Ovary (tissue), 9 donors: ENCODE data around the gene LRRC4C. TPM values are rescaled to one million over a fixed set of nuclear protein-coding genes. Genes with fewer than 3 reads are reported as not detected.

Experiments used
- DNase-seq, 5 donors: peaks; one replicate each; pipeline ENCODE4 v3.0.0-alpha.2; 2019 to 2020
- H3K27ac ChIP-seq, 2 donors: fragments of 200-600 bp; one replicate each; pipeline versions ENCODE4 v1.5.1 to v1.8.0; 2019 to 2022
- H3K27me3 ChIP-seq: fragments of 200-600 bp; one replicate; pipeline ENCODE4 v1.8.0; 2022
- H3K36me3 ChIP-seq: fragments of 200-600 bp; sonication (generic); one replicate; pipeline ENCODE4 v1.5.1; 2019
- H3K4me1 ChIP-seq: one replicate; pipeline ENCODE4 v1.8.1; 2013; ENCODE audit warnings: mild to moderate bottlenecking, moderate library complexity; ENCODE audit not compliant: insufficient read depth
- H3K4me3 ChIP-seq: fragments of 200-600 bp; sonication (generic); one replicate; pipeline ENCODE4 v1.5.1; 2017
- H3K9me3 ChIP-seq, 2 donors: fragments of 200-600 bp in 1 of 2; sonication (generic) in 1 of 2; one replicate each; pipeline versions ENCODE4 v1.5.1 to v1.8.1; 2013 to 2019; ENCODE audit warnings: mild to moderate bottlenecking in 1 of 2, moderate library complexity in 1 of 2
- CTCF ChIP-seq, 3 donors: fragments of 450-650 bp in 2 of 3; fragments of 200-600 bp in 1 of 3; IDR thresholded peaks; one replicate each; pipeline versions ENCODE4 v1.5.1 to v1.8.0; 2016 to 2022; ENCODE audit warnings: antibody characterized with exemption in 3 of 3, mild to moderate bottlenecking in 1 of 3
- EP300 ChIP-seq: sonication (generic); formaldehyde crosslinking; IDR thresholded peaks from one replicate; pipeline ENCODE4 v1.6.1; 2017; ENCODE audit warnings: antibody characterized with exemption
- POLR2A ChIP-seq: fragments of 450-650 bp; IDR thresholded peaks from one replicate; pipeline ENCODE4 v1.6.1; 2017; ENCODE audit warnings: antibody characterized with exemption, mild to moderate bottlenecking, moderate library complexity
- WGBS, 3 donors: extraction: QIAGEN DNeasy Blood & Tissue Kit in 1 of 3; methylation state at CpG; one replicate each; pipeline versions ENCODE4 v1.1.5 to v1.1.7; 2013 to 2017; 5-methylcytosine and 5-hydroxymethylcytosine counted together
- intact Hi-C, 4 donors: fragments of 100-400 bp; cut with DNase I; formaldehyde crosslinking; loops; one replicate each; pipeline versions ENCODE4 v1.11.0 to v1.15.1; 2022 to 2023
- polyA plus RNA-seq, 2 donors: library from polyadenylated mRNA; stranded (reverse); fragments of 200-250 nt in 1 of 2; fragments of 350-450 nt in 1 of 2; fragmentation: Illumina TruSeq in 1 of 2; extraction: RNeasy Lipid Tissue Mini Kit (QIAGEN cat#74804) in 1 of 2; gene quantifications; one replicate each; pipeline ENCODE4 v1.2.3, GENCODE V29; 2013 to 2014
- total RNA-seq, 7 donors: library from RNA; depleted of rRNA in 2 of 7; stranded (reverse); fragments of >200 nt in 2 of 7; fragmentation: NEBNext Ultra II Directional in 3 of 7; extraction: Animal tissue kit (Norgen Biotek cat#: 25700) in 3 of 7; gene quantifications; one replicate each; pipeline versions ENCODE4 v1.1.0 to v1.2.4, GENCODE V29; 2016 to 2023
- donor health status: DM: no; HTN: no; CAD: no; lungs with moderate emphysema.
- donor health status: DM: no; HTN: no; CAD: no.
- donor health status: Bipolar disorder and iron deficiency.
- donor health status: DM: yes; HTN: yes; CAD: no.
- donor health status: DM: no; HTN: no; CAD: no.
- donor health status: DM: yes; HTN: yes; CAD: no.

Gene LRRC4C
- total and polyA plus RNA-seq, 9 donors = 0.15 to 12.5 (median 0.78) TPM

GRCh38 chr11:41446566-41446965, 12.9 kb downstream of the LRRC4C start:
- intact Hi-C loops = loop anchor here in 1 of 4 donors (5.0 kb wide), 1 partner anchor 1814 kb away; no protein-coding TSS in a partner anchor
- no peak overlapping the region for H3K4me3 ChIP-seq
- no peaks in the 10 kb centered on the region for H3K27me3 ChIP-seq
- H3K27ac ChIP-seq = no peak overlapping the region
- H3K36me3 ChIP-seq = no peaks in the 10 kb centered on the region
- no peak for DNase-seq
- H3K4me1 ChIP-seq = no peaks in the 10 kb centered on the region
- H3K9me3 ChIP-seq = no peaks in the 10 kb centered on the region
- no peak for TF ChIP-seq POLR2A
- no peak for TF ChIP-seq EP300
- TF ChIP-seq CTCF (IDR thresholded peaks at IDR 0.05) = no peak

DNA sequence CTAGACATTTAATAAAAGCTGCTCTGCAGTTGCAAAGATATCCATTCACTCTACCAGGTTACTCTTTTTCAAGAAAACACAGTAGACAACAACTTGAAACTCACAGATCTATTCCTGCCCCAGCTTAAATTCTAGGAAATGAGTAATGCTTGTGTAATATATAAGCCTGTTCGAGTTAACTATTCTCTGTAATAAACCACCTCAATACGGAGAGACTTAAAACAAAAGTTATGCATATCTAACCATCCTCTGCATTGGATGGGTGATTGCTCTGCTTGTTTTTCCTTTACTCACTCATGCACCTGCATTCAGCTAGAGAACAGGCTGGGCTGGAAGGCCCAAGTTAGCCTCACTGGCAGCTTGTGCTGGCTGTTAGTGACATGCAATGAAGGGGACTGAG, 13.3 kb downstream of the LRRC4C start:
- Histone ChIP-seq H3K36me3 (no peaks in the 10 kb centered on the region), H3K9me3 (no peaks in the 10 kb centered on the region), H3K27me3 (no peaks in the 10 kb centered on the region), H3K4me3 (no peak overlapping the region), H3K27ac (no peak overlapping the region), H3K4me1 (no peaks in the 10 kb centered on the region)
- DNase-seq = no peak
- TF ChIP-seq POLR2A (no peak), CTCF (IDR thresholded peaks at IDR 0.05) (no peak), EP300 (no peak)
- WGBS, 3 donors = 85 to 90% (median 86%) methylated on average over 2 of the region's 2 CpGs
- intact Hi-C loops = loop anchor here in 1 of 4 donors (5.0 kb wide), 1 partner anchor 1814 kb away; no protein-coding TSS in a partner anchor

- intact Hi-C loops = no loop called here
- Histone ChIP-seq H3K36me3 (no peaks in the 10 kb centered on the region), H3K4me3 (no peak overlapping the region), H3K4me1 (no peaks in the 10 kb centered on the region), H3K27ac (no peak overlapping the region), H3K27me3 (no peaks in the 10 kb centered on the region), H3K9me3 (no peaks in the 10 kb centered on the region)
- DNase-seq = no peak
- 75 to 97% (median 75%) methylated on average over 9 of the region's 9 CpGs for WGBS, 3 donors
- TF ChIP-seq CTCF (IDR thresholded peaks at IDR 0.05) (no peak), EP300 (no peak), POLR2A (no peak)
These were observed 22.4 kb downstream of the LRRC4C start for GRCh38 chr11:41437006-41437490.

- no peaks in the 10 kb centered on the region for H3K9me3 ChIP-seq
- 76 to 89% (median 80%) methylated on average over 4 of the region's 4 CpGs for WGBS, 3 donors
- intact Hi-C loops = no loop called here
These were observed 23.9 kb downstream of the LRRC4C start for GRCh38 chr11:41435531-41435930.

More at GRCh38 chr11:41435531-41435930, 23.9 kb downstream of the LRRC4C start:
- H3K4me1 ChIP-seq = no peaks in the 10 kb centered on the region
- no peaks in the 10 kb centered on the region for H3K36me3 ChIP-seq
- no peak overlapping the region for H3K27ac ChIP-seq
- H3K27me3 ChIP-seq = no peaks in the 10 kb centered on the region
- no peak for DNase-seq
- TF ChIP-seq CTCF (IDR thresholded peaks at IDR 0.05) (no peak), EP300 (no peak), POLR2A (no peak)
- no peak overlapping the region for H3K4me3 ChIP-seq
